Measurements from ENCODE around the gene DUSP6.

GRCh38 chr12:89356069-89356665 lies 3.9 kb upstream of the DUSP6 start:
- TF ChIP-seq CTCF (IDR thresholded peaks at IDR 0.05) (no peak), POLR2A (IDR thresholded peaks at IDR 0.05) (no peak)
